DOHH2 (cell line): Measurements from ENCODE around the gene PITPNM3.

Source experiments
- CTCF ChIP-seq: fragments of 200-600 bp; sonication (generic); IDR thresholded peaks from one replicate; pipeline ENCODE4 v1.5.1; 2014; ENCODE audit warnings: antibody characterized with exemption, mild to moderate bottlenecking, low read depth, low read length; ENCODE audit not compliant: poor library complexity, severe bottlenecking
- EZH2phosphoT487 ChIP-seq: fragments of 200-600 bp; sonication (generic); IDR thresholded peaks from 2 replicates; pipeline ENCODE4 v1.6.1; 2017; ENCODE audit warnings: borderline replicate concordance, mild to moderate bottlenecking, antibody characterized with exemption, low read length, moderate library complexity, mixed read lengths

GRCh38 chr17:6415616-6416015 is 140.7 kb downstream of the PITPNM3 start:
- TF ChIP-seq CTCF (no peak), EZH2phosphoT487 (no peak)
